Left ventricle myocardium inferior (tissue), 1 donor: ENCODE data around the gene MAST2. TPM values are rescaled to one million over a fixed set of nuclear protein-coding genes. Genes with fewer than 3 reads are reported as not detected.

Experiments used
- DNase-seq: peaks from one replicate; pipeline ENCODE4 v3.0.0-alpha.2; 2020
- H3K27ac ChIP-seq: fragments of 200-600 bp; replicated peaks from 2 replicates; pipeline ENCODE4 v1.8.0; 2021
- H3K27me3 ChIP-seq: fragments of 200-600 bp; 2 replicates; pipeline ENCODE4 v1.8.0; 2021; ENCODE audit warnings: low read depth
- H3K36me3 ChIP-seq: fragments of 200-600 bp; 2 replicates; pipeline ENCODE4 v1.8.0; 2021
- H3K4me1 ChIP-seq: fragments of 200-600 bp; 2 replicates; pipeline ENCODE4 v1.8.0; 2021
- H3K4me3 ChIP-seq: fragments of 200-600 bp; 2 replicates; pipeline ENCODE4 v1.8.0; 2021; ENCODE audit warnings: mild to moderate bottlenecking, moderate library complexity
- H3K9me3 ChIP-seq: fragments of 200-600 bp; replicated peaks from 2 replicates; pipeline ENCODE4 v1.8.0; 2021
- intact Hi-C: fragments of 100-400 bp; cut with micrococcal nuclease; formaldehyde crosslinking; loops from one replicate; pipeline ENCODE4 v1.11.0; 2022
- total RNA-seq: library from RNA; stranded (reverse); fragmentation: NEBNext Ultra II Directional; extraction: Animal tissue kit (Norgen Biotek cat#: 25700); gene quantifications from one replicate; pipeline ENCODE4 v1.2.1, GENCODE V29; 2021
- TF ChIP-seq, protein P1 (sequence below): fragments of 200-600 bp; IDR thresholded peaks from 2 replicates; pipeline ENCODE4 v1.8.0; 2021; ENCODE audit warnings: antibody characterized with exemption, mild to moderate bottlenecking, borderline replicate concordance
- donor health status: DM: no; HTN: yes; CAD: no; lungs with severe emphysema.

The MAST2 gene
- total RNA-seq, 1 donor from 2014 or later, result 104 TPM

DNA sequence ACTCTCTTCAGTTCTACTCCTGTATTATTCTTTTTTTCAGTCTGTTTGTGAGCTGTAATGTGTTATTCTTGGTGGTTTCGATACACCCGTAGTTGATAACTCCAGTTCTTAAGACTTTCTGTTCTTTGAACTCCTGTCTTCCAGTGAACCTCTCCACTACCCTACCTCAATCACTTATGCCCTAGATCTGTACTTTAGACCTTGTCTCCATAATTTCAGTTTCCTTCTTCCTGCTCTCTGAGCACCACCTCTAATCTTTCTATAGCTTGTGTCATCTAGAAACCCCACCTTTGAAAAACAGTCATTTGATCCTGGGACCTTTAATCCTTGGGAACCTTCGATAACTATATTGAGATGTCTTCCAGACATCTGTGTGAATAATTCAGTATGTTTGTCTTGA is 169.7 kb downstream of the MAST2 start:
- Histone ChIP-seq H3K9me3 (no peaks in the 10 kb centered on the region), H3K36me3 (peaks cover 13% of the 10 kb centered on the region), H3K4me1 (peaks cover 25% of the 10 kb centered on the region), H3K27me3 (no peaks in the 10 kb centered on the region), H3K4me3 (no peak overlapping the region), H3K27ac (no peak overlapping the region)
- DNase-seq, result no peak
- TF ChIP-seq, protein P1, sequence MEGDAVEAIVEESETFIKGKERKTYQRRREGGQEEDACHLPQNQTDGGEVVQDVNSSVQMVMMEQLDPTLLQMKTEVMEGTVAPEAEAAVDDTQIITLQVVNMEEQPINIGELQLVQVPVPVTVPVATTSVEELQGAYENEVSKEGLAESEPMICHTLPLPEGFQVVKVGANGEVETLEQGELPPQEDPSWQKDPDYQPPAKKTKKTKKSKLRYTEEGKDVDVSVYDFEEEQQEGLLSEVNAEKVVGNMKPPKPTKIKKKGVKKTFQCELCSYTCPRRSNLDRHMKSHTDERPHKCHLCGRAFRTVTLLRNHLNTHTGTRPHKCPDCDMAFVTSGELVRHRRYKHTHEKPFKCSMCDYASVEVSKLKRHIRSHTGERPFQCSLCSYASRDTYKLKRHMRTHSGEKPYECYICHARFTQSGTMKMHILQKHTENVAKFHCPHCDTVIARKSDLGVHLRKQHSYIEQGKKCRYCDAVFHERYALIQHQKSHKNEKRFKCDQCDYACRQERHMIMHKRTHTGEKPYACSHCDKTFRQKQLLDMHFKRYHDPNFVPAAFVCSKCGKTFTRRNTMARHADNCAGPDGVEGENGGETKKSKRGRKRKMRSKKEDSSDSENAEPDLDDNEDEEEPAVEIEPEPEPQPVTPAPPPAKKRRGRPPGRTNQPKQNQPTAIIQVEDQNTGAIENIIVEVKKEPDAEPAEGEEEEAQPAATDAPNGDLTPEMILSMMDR, result no peak
- intact Hi-C loops, result no loop called here

DNA sequence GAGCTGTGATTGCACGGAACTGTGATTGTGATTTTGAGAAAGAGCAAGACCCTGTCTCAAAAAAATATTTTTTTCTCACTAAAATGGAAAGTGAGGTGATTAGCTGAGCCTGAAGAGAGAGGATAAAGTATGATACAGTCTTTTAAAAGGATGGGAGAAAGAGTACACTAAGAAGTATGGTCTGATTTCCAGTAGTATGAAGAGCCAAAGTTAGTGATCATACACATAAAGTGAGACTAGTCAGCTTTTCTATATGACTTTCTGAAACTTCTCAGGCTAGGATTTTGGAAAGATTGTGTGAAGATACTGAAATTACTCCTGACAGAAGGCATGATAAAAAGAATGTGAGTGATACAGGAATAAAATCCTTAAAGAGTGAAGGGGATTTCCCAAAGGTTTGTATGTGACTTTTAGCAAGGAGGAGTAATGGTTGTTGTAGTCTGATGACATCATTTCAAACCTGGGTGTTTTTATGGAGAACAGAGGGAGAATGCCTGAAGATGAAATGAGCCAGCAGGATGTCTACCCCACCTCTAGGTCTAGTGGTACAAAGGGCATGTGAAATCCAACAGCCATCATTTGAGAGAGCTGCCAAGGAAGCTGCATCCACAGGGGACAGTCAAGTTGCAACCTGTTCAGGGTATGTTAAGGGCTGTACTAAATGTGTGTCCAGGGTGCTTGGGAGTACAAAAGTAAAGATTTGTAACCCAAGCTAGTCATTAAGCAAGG is 171.3 kb downstream of the MAST2 start:
- intact Hi-C loops, result no loop called here
- H3K27ac ChIP-seq, result no peak overlapping the region
- TF ChIP-seq, protein P1, result no peak
- H3K9me3 ChIP-seq, result no peaks in the 10 kb centered on the region
- peaks cover 18% of the 10 kb centered on the region for H3K4me1 ChIP-seq
- peaks cover 13% of the 10 kb centered on the region for H3K36me3 ChIP-seq
- no peaks in the 10 kb centered on the region for H3K27me3 ChIP-seq
- no peak overlapping the region for H3K4me3 ChIP-seq
- DNase-seq, result no peak

DNA sequence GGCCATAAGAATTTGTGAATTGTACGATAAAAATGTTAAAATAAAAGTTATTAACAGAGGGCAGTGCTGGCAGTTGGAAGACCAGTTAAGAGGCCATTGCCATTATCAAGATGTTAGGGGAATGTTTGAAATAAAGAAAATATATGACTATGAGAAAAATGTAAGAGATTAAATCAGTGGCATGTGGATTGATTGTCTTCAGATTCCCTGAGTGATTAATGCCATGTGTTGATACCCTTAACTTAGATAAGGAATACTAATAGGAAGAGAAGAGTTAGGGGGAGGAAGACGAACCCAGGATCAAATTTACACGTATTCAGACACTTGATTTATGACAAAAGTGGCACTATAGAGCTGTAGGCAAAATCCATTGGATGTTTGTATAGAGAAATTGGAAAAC is 173.2 kb downstream of the MAST2 start:
- H3K36me3 ChIP-seq, result peaks cover 21% of the 10 kb centered on the region
- TF ChIP-seq, protein P1, result no peak
- intact Hi-C loops, result no loop called here
- H3K27me3 ChIP-seq, result no peaks in the 10 kb centered on the region
- no peak overlapping the region for H3K27ac ChIP-seq
- H3K4me3 ChIP-seq, result no peak overlapping the region
- H3K9me3 ChIP-seq, result peaks cover 11% of the 10 kb centered on the region
- H3K4me1 ChIP-seq, result peaks cover 7% of the 10 kb centered on the region
- no peak for DNase-seq

DNA sequence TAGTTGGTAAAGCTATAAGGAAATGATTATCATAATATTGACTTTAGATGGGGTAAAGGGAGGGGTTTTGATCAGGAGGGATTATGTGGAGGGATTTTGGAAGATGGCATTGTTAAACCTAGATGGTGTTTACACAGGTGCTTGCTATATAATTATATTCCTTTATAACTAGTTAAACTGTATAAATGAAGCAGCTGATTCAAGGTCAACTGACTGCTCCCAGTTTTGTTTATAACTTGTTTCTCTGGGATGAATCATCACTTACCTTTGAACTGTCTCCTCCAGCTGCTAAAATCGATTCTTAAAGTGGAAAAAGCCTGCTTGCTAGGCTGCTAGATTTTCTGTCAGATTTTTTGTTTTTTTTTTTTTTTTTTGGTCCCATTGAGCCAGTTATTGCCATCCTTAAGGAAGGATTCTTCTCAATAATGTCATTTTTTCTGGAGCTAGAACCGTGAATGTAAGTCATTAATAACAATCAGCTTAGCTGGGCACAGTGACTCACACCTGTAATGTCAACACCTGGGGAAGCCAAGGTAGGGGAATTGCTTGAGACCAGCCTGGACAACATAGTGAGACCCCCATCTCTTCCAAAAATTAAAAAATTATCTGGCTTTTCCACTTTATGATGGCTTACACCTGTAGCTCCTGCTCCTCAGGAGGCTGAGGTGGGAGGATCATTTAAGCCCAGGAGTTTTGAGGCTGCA is 175.8 kb downstream of the MAST2 start:
- TF ChIP-seq, protein P1, result no peak
- Histone ChIP-seq H3K27me3 (no peaks in the 10 kb centered on the region), H3K27ac (no peak overlapping the region), H3K4me3 (no peak overlapping the region), H3K9me3 (peaks cover 11% of the 10 kb centered on the region), H3K4me1 (no peaks in the 10 kb centered on the region), H3K36me3 (peaks cover 11% of the 10 kb centered on the region)
- DNase-seq, result no peak
- intact Hi-C loops, result no loop called here

DNA sequence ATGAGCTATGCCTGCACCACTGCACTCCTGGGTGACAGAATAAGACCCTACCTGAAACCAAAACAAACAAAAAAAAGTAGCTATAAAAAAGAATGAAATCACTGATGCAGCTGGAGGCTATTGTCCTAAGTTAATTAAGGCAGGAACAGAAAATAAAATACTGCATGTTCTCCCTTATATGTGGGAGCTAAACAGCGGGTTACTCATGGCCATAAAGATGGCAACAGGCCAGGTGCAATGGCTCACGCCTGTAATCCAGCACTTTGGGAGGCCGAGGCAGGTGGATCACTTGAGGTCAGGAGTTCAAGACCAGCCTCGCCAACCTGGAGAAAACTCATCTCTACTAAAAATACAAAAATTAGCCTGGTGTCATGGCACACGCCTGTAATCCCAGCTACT is 176.4 kb downstream of the MAST2 start:
- Histone ChIP-seq H3K27ac (no peak overlapping the region), H3K4me3 (no peak overlapping the region), H3K9me3 (peaks cover 11% of the 10 kb centered on the region), H3K27me3 (no peaks in the 10 kb centered on the region), H3K4me1 (no peaks in the 10 kb centered on the region), H3K36me3 (peaks cover 11% of the 10 kb centered on the region)
- intact Hi-C loops, result no loop called here
- no peak for DNase-seq
- TF ChIP-seq, protein P1, result no peak
